Stimulated activated CD8-positive, alpha-beta memory T cell treated with anti-CD3 and anti-CD28 coated beads, Interleukin-12 subunit alpha, Interleukin-12 subunit beta, amount 100 ng/mL, for 24 hours (primary cell): ENCODE results near the gene PAN2.

ENCODE experiments used
- DNase-seq: peaks from one replicate; pipeline ENCODE4 v3.0.0-alpha.2; 2020; ENCODE audit errors: extremely low read depth

PAN2 gene, protein sequence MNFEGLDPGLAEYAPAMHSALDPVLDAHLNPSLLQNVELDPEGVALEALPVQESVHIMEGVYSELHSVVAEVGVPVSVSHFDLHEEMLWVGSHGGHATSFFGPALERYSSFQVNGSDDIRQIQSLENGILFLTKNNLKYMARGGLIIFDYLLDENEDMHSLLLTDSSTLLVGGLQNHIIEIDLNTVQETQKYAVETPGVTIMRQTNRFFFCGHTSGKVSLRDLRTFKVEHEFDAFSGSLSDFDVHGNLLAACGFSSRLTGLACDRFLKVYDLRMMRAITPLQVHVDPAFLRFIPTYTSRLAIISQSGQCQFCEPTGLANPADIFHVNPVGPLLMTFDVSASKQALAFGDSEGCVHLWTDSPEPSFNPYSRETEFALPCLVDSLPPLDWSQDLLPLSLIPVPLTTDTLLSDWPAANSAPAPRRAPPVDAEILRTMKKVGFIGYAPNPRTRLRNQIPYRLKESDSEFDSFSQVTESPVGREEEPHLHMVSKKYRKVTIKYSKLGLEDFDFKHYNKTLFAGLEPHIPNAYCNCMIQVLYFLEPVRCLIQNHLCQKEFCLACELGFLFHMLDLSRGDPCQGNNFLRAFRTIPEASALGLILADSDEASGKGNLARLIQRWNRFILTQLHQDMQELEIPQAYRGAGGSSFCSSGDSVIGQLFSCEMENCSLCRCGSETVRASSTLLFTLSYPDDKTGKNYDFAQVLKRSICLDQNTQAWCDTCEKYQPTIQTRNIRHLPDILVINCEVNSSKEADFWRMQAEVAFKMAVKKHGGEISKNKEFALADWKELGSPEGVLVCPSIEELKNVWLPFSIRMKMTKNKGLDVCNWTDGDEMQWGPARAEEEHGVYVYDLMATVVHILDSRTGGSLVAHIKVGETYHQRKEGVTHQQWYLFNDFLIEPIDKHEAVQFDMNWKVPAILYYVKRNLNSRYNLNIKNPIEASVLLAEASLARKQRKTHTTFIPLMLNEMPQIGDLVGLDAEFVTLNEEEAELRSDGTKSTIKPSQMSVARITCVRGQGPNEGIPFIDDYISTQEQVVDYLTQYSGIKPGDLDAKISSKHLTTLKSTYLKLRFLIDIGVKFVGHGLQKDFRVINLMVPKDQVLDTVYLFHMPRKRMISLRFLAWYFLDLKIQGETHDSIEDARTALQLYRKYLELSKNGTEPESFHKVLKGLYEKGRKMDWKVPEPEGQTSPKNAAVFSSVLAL

DNA sequence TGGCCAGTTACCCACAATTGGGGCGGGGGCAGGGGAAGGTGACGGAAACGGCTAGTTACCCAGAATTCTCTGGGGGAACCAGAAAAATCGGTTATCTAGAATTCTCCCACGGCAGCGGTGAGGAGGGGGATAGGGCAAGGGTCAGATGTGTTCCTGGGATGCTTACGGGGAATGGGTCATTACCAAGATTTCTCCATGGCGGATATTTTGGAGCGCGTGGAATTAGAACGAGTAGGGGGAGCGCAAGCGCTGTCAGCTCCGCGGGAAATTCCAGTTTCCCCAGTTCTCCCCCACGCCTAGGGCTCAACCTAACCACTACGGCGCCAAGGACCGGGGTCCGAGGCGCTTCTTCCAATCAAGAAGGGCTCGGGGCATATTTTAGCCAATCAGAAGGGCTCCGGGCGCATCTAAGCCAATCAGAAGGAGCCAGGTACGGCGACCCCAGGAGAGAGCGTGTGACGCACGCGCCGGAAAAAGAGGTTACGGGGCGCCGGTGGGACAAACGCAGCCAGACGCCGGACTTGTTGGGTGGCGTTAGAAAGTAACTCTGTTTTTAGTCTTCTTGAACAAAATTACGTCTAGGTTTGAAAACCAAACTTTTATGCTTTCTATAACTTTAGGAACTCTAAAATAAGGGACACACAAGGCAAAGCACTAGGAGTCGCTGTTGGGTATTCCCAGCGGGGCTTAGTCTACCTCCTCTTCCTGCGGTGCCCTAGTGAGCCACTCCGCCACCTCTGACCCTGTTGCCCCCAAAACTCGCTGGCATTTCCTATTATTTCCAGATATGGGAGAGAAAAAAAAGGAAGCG lies at the start of gene PAN2:
Gene PAN2, minus strand, starts transcription at position 322 of the 811 bp plus-strand sequence. CDS start 906 bp downstream, outside the sequence.
- DNase-seq = peak; percentile 83

DNA sequence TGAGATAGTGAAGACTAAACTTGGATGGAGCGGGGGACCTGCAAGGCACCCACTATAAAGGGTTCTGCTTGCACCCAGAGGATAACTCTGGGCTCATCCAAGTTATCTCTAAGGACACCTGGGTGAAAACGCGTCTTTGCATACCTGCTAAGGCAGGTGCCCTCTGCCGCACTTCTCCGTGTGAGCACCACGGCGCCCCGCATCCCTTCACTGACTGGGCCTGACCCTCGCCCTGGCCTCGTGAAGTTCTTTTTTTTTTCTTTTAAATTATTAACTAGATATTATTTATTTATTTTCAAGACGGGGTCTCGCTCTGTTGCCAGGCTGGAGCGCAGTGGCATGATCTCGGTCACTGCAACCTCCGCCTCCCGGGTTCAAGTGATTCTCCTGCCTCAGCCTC lies 48.8 kb upstream of the PAN2 start:
- DNase-seq = no peak

DNA sequence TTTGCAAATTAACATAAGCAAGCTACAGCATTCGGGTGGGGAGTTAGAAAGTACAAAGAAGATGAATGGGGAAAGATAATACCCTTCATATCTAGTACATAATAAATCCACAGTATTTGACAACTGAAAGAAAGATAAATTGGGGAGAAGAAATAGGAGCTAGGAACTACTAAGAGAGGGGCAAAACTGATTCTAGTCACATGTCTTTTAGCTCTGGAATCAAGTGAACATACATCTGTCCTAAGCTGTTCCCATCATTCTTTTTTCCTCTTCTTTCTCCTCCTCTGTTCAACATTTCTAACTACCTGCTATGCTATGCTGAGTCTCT lies 44.2 kb upstream of the PAN2 start:
- no peak for DNase-seq

DNA sequence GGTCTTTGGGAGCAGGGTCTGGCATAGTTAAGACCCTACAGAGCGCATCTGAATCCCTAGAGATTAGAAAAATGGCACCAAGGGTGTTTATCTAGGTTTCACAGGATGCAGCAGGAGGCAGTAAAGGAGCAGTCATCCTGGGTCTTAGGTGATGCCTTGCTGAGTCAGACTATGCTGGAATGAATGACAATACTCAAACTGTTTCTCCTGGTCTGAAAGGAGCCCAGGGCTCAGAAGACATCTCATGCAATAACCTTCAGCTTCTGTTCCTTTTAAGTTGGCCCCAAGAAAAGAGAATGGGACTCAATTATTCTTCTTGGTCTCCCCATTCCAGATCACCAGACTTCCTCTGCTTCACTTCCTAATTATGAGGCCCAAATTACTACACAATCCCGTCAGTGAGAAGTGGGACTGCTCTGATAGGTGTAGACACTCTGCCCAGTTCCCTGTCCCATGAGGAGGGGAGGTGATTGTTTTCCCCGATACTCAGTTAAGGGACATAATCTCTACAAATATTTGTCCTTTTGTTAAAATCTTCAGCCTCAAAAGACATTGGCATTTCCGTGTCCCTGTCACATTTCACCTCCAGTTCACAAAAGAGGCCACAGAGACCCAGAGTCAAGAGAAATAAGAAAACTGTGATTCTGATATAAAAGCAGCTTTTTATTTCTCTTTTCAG lies 43.6 kb upstream of the PAN2 start:
- DNase-seq = no peak

DNA sequence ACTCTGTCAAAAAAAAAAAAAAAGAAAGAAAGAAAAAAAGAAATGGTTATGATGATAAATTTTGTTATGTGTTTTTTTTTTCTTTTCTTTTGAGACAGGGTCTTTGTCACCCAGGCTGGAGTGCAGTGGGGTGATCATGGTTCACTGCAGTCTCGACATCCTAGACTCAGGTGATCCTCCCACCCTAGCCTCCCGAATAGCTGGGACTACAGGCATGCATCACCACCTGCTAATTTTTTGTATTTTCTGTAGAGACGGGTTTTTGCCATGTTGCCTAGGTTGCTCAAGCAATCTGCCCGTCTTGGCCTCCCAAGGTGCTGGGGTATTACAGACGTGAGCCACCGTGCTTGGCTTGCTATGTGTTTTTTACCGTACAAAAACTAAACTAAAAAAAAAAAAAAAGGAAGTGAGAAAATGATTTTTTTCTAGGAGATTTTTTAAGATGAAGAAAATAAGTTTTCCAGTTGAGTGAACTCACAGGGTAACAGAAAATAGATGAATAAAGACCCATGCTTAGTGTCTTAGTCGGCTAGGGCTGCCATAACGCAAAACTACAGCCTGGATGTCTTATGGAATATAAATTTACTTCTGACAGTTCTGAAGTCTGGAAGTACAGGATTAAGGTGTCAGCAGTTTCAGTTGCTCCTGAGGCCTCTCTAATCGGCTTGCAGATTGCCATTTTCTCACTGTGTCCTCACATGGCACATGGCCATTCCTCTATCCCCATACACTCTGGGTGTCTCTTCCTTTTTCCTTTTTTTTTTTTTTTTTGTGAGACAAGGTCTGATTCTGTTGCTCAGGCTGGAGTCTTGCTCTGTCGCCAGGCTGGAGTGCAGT lies 42.0 kb upstream of the PAN2 start:
- DNase-seq = no peak

DNA sequence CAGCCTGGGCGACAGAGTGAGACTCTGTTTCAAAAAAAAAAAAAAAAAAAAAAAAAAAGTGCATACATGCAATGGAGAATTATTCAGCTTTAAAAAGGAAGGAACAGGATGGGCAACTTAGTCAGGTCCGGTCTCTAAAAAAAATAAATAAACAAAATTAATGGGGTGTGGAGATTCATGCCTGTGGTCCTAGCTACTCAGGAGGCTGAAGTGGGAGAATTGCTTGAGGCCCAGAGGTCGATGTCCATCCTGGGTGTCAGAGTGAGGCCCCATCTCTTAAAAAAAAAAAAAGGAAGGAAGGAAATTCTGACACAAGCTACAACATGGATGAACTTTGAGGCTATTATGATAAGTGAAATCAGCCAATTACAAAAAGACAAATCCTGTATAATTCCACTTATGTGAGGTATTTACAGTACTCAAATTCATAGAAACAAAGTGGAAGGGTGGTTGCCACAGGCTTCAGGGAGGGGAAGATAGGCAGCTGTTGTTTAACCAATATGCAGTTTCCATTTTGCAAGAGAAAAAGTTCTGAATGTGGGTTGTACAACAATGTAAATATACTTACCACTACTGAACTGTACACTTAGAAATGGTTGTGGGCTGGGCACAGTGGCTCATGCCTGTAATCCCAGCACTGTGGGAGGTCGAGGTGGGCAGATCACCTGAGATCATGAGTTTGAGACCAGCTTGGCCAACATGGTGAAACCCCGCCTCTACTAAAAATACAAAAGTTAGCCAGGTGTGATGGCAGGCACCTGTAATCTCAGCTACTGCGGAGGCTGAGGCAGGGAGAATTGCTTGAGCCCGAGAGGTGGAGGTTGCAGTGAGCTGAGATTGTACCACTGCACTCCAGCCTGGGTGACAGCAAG lies 41.2 kb upstream of the PAN2 start:
- no peak for DNase-seq

DNA sequence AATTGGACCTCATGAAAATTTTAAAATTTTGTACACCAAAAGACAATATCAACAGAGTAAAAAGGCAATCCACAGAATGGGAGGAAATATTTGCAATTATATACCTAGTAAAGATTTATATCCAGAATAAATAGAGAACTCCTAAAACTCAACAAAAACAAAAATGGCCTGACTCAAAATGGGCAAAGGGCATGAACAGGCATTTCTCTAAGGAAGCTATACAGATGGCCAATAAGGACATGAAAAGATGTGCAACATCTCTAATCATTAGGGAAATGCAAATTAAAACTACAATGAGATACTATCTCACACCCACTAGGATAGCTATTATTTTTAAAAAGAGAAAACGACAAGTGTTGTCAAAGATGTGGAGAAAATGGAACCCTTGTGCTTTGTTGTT lies 39.7 kb upstream of the PAN2 start:
- no peak for DNase-seq

DNA sequence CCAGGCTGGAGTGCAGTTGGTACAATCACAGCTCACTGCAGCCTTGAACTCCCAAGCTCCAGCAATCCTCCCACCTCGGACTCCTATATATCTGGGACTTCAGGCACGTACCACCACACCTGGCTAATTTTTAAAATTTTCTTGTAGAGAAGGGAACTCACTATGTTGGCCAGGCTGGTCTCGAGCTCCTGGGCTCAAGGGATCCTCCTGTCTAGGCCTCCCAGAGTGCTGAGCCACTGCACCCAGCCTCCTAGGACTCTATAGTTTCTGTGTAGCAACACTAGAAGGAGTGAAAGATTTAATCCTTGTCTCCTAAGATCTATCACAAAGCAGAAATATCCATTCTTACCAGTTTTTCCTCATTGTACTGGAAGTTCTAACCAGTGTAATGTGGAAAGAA lies 33.1 kb upstream of the PAN2 start:
- DNase-seq = no peak

DNA sequence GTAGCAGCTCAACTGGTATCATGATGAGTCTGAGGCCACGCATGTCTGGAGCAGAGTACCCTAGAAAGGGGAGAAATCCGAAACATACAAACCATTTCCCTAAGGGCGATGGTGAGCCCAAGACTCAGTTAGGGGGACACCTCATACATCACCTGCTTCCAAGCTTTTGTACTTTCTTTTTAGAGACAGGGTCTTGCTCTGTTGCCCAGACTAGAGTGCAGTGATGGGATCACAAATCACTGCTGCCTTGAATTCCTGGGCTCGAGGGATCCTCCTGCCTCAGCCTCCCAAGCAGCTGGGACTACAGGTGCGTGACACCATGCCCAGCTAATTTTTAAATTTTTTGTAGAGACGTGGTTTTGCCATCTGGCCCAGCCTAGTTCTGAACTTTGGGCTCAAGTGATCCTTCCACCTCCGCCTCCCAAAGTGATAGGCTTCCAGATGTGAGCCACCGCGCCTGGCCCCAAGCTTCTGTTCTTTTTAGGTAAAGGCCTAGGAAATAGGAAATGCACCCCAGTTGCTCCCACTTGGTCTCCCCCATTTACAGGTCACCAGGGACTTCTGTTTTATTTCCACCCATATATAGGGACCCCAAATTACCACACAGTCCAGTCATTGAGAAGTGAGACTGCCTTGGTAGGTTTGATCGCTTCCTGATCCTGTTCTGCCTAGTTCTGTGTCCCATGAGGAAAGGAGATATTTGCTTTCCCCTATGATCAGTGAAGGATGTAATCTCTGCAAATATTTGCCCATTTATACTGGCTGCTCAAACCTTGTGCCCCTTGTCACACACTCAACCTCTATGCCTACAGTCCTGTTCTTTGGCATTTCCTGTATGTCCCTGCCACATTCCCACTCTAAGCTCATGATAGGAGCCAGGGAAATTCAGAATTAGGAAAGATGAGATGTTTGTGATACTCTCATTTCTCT lies 28.6 kb upstream of the PAN2 start, which contains the start of gene APOF:
Gene APOF, minus strand, starts transcription at position 728 of the 930 bp plus-strand sequence. Its CDS starts 112 bp downstream, at position 616.
- DNase-seq = no peak

DNA sequence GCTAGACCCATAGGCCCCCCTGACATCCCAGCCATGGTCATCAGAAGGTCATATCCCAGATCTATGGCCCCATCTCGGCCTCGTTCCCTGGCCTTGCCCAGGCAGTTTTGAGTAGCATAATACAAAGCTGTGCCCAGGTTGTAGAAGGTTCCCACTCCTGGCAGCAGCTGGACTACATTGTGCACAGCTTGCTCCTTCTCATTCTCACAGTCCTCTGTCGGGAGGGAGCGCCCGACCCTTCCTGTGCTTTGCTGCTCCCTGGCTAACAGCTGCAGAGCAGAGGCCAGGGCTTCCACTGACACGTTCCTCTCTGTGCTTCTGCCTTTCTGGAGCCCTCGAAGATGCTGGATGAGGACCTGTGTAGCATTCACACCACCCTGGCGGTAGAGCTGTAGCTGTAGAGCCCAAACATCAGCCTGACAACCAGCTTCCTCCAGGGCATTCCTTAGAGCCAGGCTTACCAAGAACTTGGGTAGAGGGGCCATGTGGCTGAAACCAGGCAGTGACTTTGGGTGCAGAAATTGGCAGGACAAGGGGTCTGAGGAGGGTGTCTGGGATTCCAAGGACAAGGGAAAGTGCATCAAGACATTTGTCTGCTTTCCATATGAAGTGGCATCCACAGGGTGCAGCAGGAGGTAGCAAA lies 27.8 kb upstream of the PAN2 start:
- DNase-seq = no peak

DNA sequence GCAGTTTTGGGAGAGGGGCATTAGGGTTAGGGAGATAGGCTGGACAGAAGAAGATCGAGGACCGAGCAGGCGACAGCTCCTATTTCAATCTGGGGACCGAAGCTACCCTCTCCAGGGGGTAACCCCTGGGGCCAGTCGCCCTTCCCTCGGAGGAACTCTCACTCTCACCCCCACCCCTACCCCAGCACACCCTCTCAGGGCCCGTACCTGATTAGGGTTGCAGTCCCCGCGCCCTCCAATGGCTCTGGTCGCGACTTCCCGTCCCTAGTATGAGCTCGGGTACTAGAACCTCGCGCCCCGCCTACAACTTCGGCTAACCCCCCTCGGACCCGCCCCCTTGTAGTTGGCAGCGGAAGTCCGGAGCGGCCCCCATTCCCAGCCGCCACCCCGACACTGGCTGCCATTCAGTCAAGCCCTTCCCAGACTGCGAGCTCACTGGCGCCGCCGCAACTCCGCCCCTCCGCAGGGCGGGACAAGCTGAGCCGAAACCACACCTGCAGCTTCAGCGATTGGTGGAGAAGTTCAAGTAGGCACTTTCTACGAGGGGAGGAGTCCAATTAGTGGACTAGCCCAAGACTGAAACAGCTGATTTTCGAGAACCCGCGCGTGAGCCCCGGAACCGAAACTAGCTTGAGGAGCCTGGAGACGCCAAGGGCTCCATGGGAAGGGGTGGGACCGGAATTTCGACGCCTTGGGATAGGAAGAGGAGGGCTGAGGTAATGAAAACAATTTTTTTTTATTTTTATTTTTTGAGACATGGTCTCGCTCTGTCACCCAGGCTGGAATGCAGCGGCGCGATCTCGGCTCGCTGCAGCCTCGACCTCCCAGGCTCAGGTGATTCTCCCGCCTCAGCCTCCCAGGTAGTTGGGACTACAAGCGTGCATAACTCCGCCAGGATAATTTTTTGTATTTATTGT lies 26.3 kb upstream of the PAN2 start, which contains the start of gene STAT2:
Gene STAT2, minus strand, starts transcription at position 257 of the 917 bp plus-strand sequence. CDS start 3,536 bp downstream, outside the sequence.
- DNase-seq = peak; percentile 98

DNA sequence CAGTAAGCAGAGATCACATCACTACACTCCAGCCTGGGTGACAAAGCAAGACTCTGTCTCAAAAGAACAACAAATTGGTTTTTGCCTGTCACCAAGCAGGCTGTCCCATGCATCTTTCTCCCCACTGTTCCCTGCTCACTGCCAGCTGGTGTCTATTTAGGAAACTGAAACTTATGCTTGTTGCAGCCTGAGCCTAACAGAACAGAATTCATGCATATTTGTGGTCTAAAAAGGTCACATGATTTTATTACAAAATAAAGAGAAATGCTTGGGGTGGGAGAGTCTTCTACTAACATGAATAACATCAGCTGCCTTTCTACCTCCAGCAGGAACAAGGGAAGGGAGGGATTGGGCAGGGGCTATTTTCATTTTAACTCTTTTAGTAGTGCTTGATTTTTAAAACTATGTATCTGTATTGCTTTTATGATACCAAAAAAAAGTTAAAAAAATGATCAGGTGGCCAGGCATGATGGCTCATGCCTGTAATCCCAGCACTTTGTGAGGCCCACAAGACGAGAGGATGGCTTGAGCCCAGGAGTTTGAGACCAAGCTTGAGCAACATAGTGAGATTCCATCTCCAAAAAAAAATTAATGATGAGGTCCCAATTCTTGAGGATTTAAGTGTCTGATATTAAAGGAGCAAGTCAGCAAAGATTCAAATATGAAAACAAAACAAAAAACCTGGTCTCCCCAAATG lies 25.2 kb upstream of the PAN2 start:
- no peak for DNase-seq

DNA sequence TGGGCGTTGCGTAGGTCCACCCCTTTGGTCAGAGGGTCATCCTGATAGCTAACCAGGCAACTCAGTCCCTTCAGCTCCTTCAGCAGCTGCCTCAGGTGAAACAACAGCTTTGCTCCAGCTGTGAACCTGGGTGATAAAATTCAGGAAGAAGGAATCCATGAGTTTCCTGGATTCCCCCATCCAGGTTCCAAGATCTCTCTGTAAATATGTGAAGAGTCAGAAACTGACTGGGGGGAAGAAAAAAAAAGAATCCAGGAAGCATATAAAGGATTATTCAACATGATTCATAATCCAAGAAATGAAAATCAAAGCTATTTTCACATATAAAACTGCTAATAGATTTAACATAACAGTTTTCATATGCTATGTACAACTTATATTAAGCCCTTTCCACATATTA lies 17.5 kb upstream of the PAN2 start:
- DNase-seq = no peak

DNA sequence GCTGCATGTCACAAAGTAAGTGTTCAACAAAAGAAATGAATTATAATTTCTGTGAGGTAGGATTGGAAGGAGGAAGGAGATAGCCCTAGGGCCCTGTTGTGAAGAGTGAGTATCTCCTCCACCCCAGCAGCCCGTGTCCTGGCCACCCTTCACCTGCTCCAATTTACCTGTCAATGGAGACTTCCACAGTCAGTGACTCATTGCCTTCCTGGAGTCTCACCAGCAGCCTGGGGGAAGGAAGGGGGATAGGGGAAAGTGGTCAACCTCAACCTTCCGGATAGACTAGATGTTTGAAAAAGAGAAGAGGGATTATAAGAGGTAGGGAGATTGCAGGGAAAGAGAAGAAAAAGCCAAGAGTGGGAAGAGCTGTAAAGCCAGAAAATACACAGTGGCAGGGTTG lies 16.9 kb upstream of the PAN2 start:
- no peak for DNase-seq

DNA sequence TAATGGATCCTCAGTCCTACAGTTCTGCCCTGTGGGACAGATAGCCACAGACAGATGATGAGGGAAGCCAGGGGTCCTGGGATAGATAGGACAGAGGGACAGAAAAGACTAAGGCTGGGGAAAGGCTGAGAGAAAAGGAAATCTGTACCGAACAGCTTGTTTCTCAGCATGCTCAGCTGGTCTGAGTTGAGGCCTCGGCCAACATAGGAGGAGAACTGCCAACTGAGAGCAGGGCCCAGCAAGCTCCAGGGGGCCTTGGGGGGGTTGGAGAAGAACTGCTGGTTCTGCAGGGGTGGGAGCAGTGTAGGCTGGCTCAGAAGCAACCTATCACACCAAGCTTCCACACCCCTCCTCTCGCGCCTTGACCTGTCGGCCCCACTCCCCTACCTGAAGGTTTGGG lies 15.0 kb upstream of the PAN2 start:
- DNase-seq = no peak
